H1 (cell line): ENCODE measurements around the gene FCRLA. TPM values are rescaled to one million over a fixed set of nuclear protein-coding genes. Genes with fewer than 3 reads are reported as not detected.
A peak's percentile ranks its signal among the peaks of the same experiment; 100 is the strongest.

Experiments used
- CTCF ChIA-PET: fragments of 300-600 bp; sonication (Branson Sonifier 250); formaldehyde crosslinking; loops from one replicate; lab custom pipeline; 2021; ENCODE audit not compliant: partially characterized antibody; lab: Charles Lee
- POLR2A ChIA-PET: fragments of 300-600 bp; sonication (Branson Sonifier 250); formaldehyde crosslinking; loops from one replicate; lab custom pipeline; 2021; ENCODE audit warnings: inconsistent platforms; ENCODE audit not compliant: partially characterized antibody; lab: Charles Lee
- DNase-seq, 2 experiments: peaks; one replicate each; pipeline versions ENCODE4 v3.0.0 to v3.0.0-alpha.2; 2010 to 2022; ENCODE audit warnings: low spot score in 2 of 2, low read depth in 1 of 2, mixed read lengths in 1 of 2
- FAIRE-seq: peaks from 2 replicates; lab custom pipeline; 2011; peaks lifted over from hg19 to GRCh38; lab: Jason Lieb, UNC
- H2AFZ ChIP-seq: 2 replicates; pipeline ENCODE4 v1.8.1; 2012; ENCODE audit warnings: low read length, inconsistent platforms
- H2AK5ac ChIP-seq: 2 replicates; pipeline ENCODE4 v1.6.1; 2013; ENCODE audit warnings: low read depth, low read length
- H2BK120ac ChIP-seq: replicated peaks from 2 replicates; pipeline ENCODE3; 2013; ENCODE audit warnings: low read depth, low read length, inconsistent platforms
- H2BK12ac ChIP-seq: 2 replicates; pipeline ENCODE4 v1.6.1; 2013; ENCODE audit warnings: low read depth, low read length
- H2BK15ac ChIP-seq: 2 replicates; pipeline ENCODE4 v1.6.1; 2013; ENCODE audit warnings: low read length
- H2BK20ac ChIP-seq: 2 replicates; pipeline ENCODE4 v1.6.1; 2013; ENCODE audit warnings: low read length
- H2BK5ac ChIP-seq: 2 replicates; pipeline ENCODE4 v1.6.1; 2013; ENCODE audit warnings: low read depth, low read length
- H3K14ac ChIP-seq: 2 replicates; pipeline ENCODE4 v1.6.1; 2013; ENCODE audit warnings: inconsistent platforms; ENCODE audit not compliant: insufficient read length
- H3K18ac ChIP-seq: 2 replicates; pipeline ENCODE4 v1.6.1; 2013; ENCODE audit warnings: low read length; ENCODE audit errors: extremely low read depth
- H3K23ac ChIP-seq: 2 replicates; pipeline ENCODE4 v1.6.1; 2013; ENCODE audit warnings: inconsistent platforms; ENCODE audit not compliant: insufficient read length
- H3K23me2 ChIP-seq: 2 replicates; pipeline ENCODE4 v1.6.1; 2013; ENCODE audit warnings: low read depth, low read length
- H3K27ac ChIP-seq: 2 replicates; pipeline ENCODE4 v1.6.1; 2011; ENCODE audit warnings: low read depth, low read length, inconsistent platforms
- H3K27me3 ChIP-seq, 4 experiments: replicated peaks in 1 of 4; 1 replicate in 1 of 4; 2 replicates in 3 of 4; pipeline versions ENCODE4 v1.6.1 to v1.8.1; 2011 to 2013; ENCODE audit warnings: low read length in 3 of 4, mild to moderate bottlenecking in 3 of 4, inconsistent platforms in 2 of 4, mixed read lengths in 2 of 4, moderate library complexity in 1 of 4; ENCODE audit not compliant: control insufficient read depth in 3 of 4, insufficient read depth in 3 of 4; ENCODE audit errors: extremely low read depth in 1 of 4
- H3K36me3 ChIP-seq, 4 experiments: 2 replicates each; pipeline versions ENCODE4 v1.6.1 to v1.8.1; 2011 to 2013; ENCODE audit warnings: mild to moderate bottlenecking in 4 of 4, low read length in 3 of 4, moderate library complexity in 2 of 4, control low read depth in 1 of 4, inconsistent platforms in 1 of 4; ENCODE audit not compliant: insufficient read depth in 4 of 4, control insufficient read depth in 2 of 4
- H3K4ac ChIP-seq: replicated peaks from 2 replicates; pipeline ENCODE3; 2013; ENCODE audit warnings: low read length, low read depth, mixed read lengths, inconsistent platforms; ENCODE audit not compliant: insufficient read length
- H3K4me1 ChIP-seq, 4 experiments: replicated peaks in 1 of 4; 1 replicate in 1 of 4; 2 replicates in 3 of 4; pipeline versions ENCODE4 v1.6.1 to v1.8.1; 2011 to 2013; ENCODE audit warnings: low read length in 3 of 4, inconsistent platforms in 2 of 4, mixed read lengths in 1 of 4; ENCODE audit not compliant: insufficient read depth in 4 of 4, control insufficient read depth in 3 of 4
- H3K4me2 ChIP-seq, 2 experiments: 2 replicates each; pipeline versions ENCODE4 v1.6.1 to v1.8.1; 2011 to 2013; ENCODE audit warnings: low read depth in 2 of 2, low read length in 2 of 2, control low read depth in 1 of 2, inconsistent platforms in 1 of 2, mild to moderate bottlenecking in 1 of 2; ENCODE audit not compliant: insufficient read depth in 1 of 2
- H3K4me3 ChIP-seq, 4 experiments: fragments of 200-600, 300-600 bp in 1 of 4; sonication (generic), shearing (Covaris generic), sonication (Bioruptor Twin) in 1 of 4; 2 replicates each; pipeline versions ENCODE4 v1.5.1 to v1.8.1; 2011 to 2016; ENCODE audit warnings: low read length in 4 of 4, low read depth in 3 of 4, control low read depth in 2 of 4, inconsistent platforms in 2 of 4, mild to moderate bottlenecking in 2 of 4, mixed read lengths in 1 of 4, moderate library complexity in 1 of 4; ENCODE audit not compliant: insufficient read depth in 2 of 4; ENCODE audit errors: extremely low read depth in 1 of 4
- H3K56ac ChIP-seq: replicated peaks from 2 replicates; pipeline ENCODE3; 2013; ENCODE audit warnings: low read depth, mild to moderate bottlenecking, mixed read lengths, low read length, inconsistent platforms; ENCODE audit not compliant: insufficient read length
- H3K79me1 ChIP-seq: 2 replicates; pipeline ENCODE4 v1.6.1; 2013; ENCODE audit warnings: low read depth, low read length, control low read depth
- H3K79me2 ChIP-seq, 2 experiments: 2 replicates each; pipeline versions ENCODE4 v1.6.1 to v1.8.1; 2012 to 2013; ENCODE audit warnings: low read length in 2 of 2, mild to moderate bottlenecking in 2 of 2, inconsistent platforms in 1 of 2; ENCODE audit not compliant: insufficient read depth in 2 of 2, control insufficient read depth in 1 of 2
- H3K9ac ChIP-seq, 4 experiments: replicated peaks in 1 of 4; 1 replicate in 1 of 4; 2 replicates in 3 of 4; pipeline versions ENCODE4 v1.6.1 to v1.8.1; 2011 to 2013; ENCODE audit warnings: low read depth in 3 of 4, low read length in 3 of 4, control low read depth in 2 of 4, mild to moderate bottlenecking in 2 of 4, moderate library complexity in 2 of 4, inconsistent platforms in 1 of 4; ENCODE audit errors: extremely low read depth in 1 of 4
- H3K9me3 ChIP-seq, 2 experiments: 2 replicates each; pipeline versions ENCODE4 v1.6.1 to v1.8.1; 2012 to 2013; ENCODE audit warnings: mild to moderate bottlenecking in 2 of 2, moderate library complexity in 2 of 2, control low read depth in 1 of 2, inconsistent platforms in 1 of 2, low read depth in 1 of 2, low read length in 1 of 2, mixed read lengths in 1 of 2; ENCODE audit not compliant: insufficient read depth in 2 of 2
- H4K20me1 ChIP-seq, 2 experiments: replicated peaks in 1 of 2; 2 replicates each; pipeline versions ENCODE3 to v1.8.1; 2011 to 2013; ENCODE audit warnings: inconsistent platforms in 2 of 2, low read length in 2 of 2, mild to moderate bottlenecking in 1 of 2; ENCODE audit not compliant: insufficient read depth in 2 of 2, control insufficient read depth in 1 of 2
- H4K5ac ChIP-seq: 2 replicates; pipeline ENCODE4 v1.6.1; 2013; ENCODE audit warnings: low read length, low read depth, mixed read lengths, inconsistent platforms; ENCODE audit not compliant: insufficient read length
- H4K8ac ChIP-seq: 2 replicates; pipeline ENCODE4 v1.8.0; 2013; ENCODE audit warnings: mild to moderate bottlenecking, moderate library complexity, low read length, inconsistent platforms; ENCODE audit not compliant: insufficient read depth; ENCODE audit errors: extremely low read depth
- H4K91ac ChIP-seq: replicated peaks from 2 replicates; pipeline ENCODE3; 2013; ENCODE audit warnings: low read length, mixed read lengths, inconsistent platforms; ENCODE audit not compliant: insufficient read length
- GTF2F1 ChIP-seq: IDR thresholded peaks from 2 replicates; pipeline ENCODE4 v1.6.1; 2012; ENCODE audit warnings: low read depth, low read length, improper control_type of control experiment, borderline replicate concordance
- KDM5A ChIP-seq: fragments of 200-600 bp; IDR thresholded peaks from 2 replicates; pipeline ENCODE4 v1.7.1; 2012; ENCODE audit warnings: mild to moderate bottlenecking, low read length, inconsistent platforms, mixed read lengths
- POLR2AphosphoS5 ChIP-seq: IDR thresholded peaks from 2 replicates; pipeline ENCODE4 v1.6.1; 2011; ENCODE audit warnings: low read depth, low read length
- SIX5 ChIP-seq: IDR thresholded peaks from 2 replicates; pipeline ENCODE4 v1.6.1; 2011; ENCODE audit warnings: mild to moderate bottlenecking, low read depth, low read length
- WGBS, 2 experiments: shearing (Covaris generic) in 1 of 2; methylation state at CpG; one replicate each; pipeline versions ENCODE4 v1.1.6 to v1.1.7; 2013 to 2015; ENCODE audit warnings: low lambda C conversion rate in 2 of 2, mixed read lengths in 2 of 2, inconsistent platforms in 1 of 2, low coverage in 1 of 2, missing lambda C conversion rate in 1 of 2; ENCODE audit not compliant: insufficient replicate concordance in 2 of 2, insufficient coverage in 1 of 2, insufficient read length in 1 of 2; ENCODE audit errors: extremely low coverage in 1 of 2, missing lambda C conversion rate in 1 of 2; 5-methylcytosine and 5-hydroxymethylcytosine counted together
- long read RNA-seq, 2 experiments: library from RNA in 1 of 2; library from capped mRNA in 1 of 2; stranded (forward); transcript quantifications; one replicate each; pipeline ENCODE4 v2.0.0, GENCODE V29; 2021; ENCODE audit warnings: inconsistent platforms in 1 of 2
- polyA minus RNA-seq, 3 experiments: library from RNA; depleted of rRNA, polyadenylated mRNA; stranded (reverse); fragments of >200 nt; gene quantifications; 1 replicate in 2 of 3; 2 replicates in 1 of 3; pipeline ENCODE4 v1.2.3, GENCODE V29; 2011
- polyA plus RNA-seq, 7 experiments: library from polyadenylated mRNA; depleted of rRNA in 3 of 7; stranded (reverse) in 5 of 7; unstranded in 2 of 7; fragments of >200 nt in 5 of 7; fragments of 200-250 nt in 2 of 7; gene quantifications; 1 replicate in 5 of 7; 2 replicates in 1 of 7; 4 replicates in 1 of 7; pipeline versions ENCODE4 v1.2.1 to v1.2.3, GENCODE V29; 2011 to 2013; ENCODE audit warnings: missing spikeins in 2 of 7, mixed read lengths in 2 of 7
- total RNA-seq: library from RNA; stranded (reverse); fragmentation: NEBNext Ultra II Directional; extraction: Animal tissue kit (Norgen Biotek cat#: 25700); gene quantifications from 2 replicates; pipeline ENCODE4 v1.2.1, GENCODE V29; 2021

The FCRLA gene, protein sequence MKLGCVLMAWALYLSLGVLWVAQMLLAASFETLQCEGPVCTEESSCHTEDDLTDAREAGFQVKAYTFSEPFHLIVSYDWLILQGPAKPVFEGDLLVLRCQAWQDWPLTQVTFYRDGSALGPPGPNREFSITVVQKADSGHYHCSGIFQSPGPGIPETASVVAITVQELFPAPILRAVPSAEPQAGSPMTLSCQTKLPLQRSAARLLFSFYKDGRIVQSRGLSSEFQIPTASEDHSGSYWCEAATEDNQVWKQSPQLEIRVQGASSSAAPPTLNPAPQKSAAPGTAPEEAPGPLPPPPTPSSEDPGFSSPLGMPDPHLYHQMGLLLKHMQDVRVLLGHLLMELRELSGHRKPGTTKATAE
- not detected in 2 replicates for total RNA-seq
- not detected in 2 replicates for polyA plus RNA-seq (2011; rRNA removed)
- polyA plus RNA-seq (2011; cell fraction: cytosol; rRNA removed), result not detected
- polyA plus RNA-seq (2011; cell fraction: nucleus; rRNA removed), result not detected
- not detected in 4 replicates for polyA plus RNA-seq (2012, experiment 1 of 2)
- not detected for polyA plus RNA-seq (2012, experiment 2 of 2)
- not detected for polyA plus RNA-seq (2013, experiment 1 of 2)
- not detected for polyA plus RNA-seq (2013, experiment 2 of 2)
- polyA minus RNA-seq (2011; rRNA and poly(A)+ RNA removed), result not detected in 2 replicates
- polyA minus RNA-seq (2011; cell fraction: cytosol; rRNA and poly(A)+ RNA removed), result not detected
- polyA minus RNA-seq (2011; cell fraction: nucleus; rRNA and poly(A)+ RNA removed), result not detected
- long read RNA-seq, experiment 1, result 0 reads
- long read RNA-seq, experiment 2, result 0 reads

GRCh38 chr1:161706482-161707347, at the start of gene FCRLA:
FCRLA (plus strand) TSS chr1:161707229; CDS start chr1:161707265, 36 bp downstream.
- ChIA-PET CTCF (interaction anchor here (0.9 kb wide), 1 partner anchor 17 kb away, joined by 3 read pairs; no protein-coding TSS in a partner anchor), POLR2A (interaction anchor here (1.7 kb wide), 1 partner anchor 20 kb away, joined by 7 read pairs; no protein-coding TSS in a partner anchor)
- H3K79me1 ChIP-seq, result no peaks in the 10 kb centered on the region
- no peak within 1 kb of the TSS for H3K4me2 ChIP-seq
- H2AFZ ChIP-seq, result no peak within 1 kb of the TSS
- no peak within 1 kb of the TSS for H2BK20ac ChIP-seq
- H3K79me2 ChIP-seq, result no peaks in the 10 kb centered on the region
- no peak within 1 kb of the TSS for H3K4me3 ChIP-seq
- H2BK5ac ChIP-seq, result no peak within 1 kb of the TSS
- DNase-seq, result no peak
- no peak within 1 kb of the TSS for H4K8ac ChIP-seq
- H3K23me2 ChIP-seq, result no peaks in the 10 kb centered on the region
- H3K23ac ChIP-seq, result no peak within 1 kb of the TSS
- H3K14ac ChIP-seq, result no peak within 1 kb of the TSS
- H3K27me3 ChIP-seq, result peaks cover 0 to 2% (median 0%) of the 10 kb centered on the region in 4 experiments; a peak in 1 of 7 replicates
- no peaks in the 10 kb centered on the region for H3K36me3 ChIP-seq
- H2BK120ac ChIP-seq, result no peak within 1 kb of the TSS
- no peak within 1 kb of the TSS for H3K9ac ChIP-seq
- H3K18ac ChIP-seq, result no peak within 1 kb of the TSS
- H3K4me1 ChIP-seq, result no peaks in the 10 kb centered on the region
- H2BK15ac ChIP-seq, result no peak within 1 kb of the TSS
- no peak within 1 kb of the TSS for H2AK5ac ChIP-seq
- H3K56ac ChIP-seq, result peak within 1 kb of the TSS; percentile 14
- no peaks in the 10 kb centered on the region for H4K20me1 ChIP-seq
- H4K5ac ChIP-seq, result no peak within 1 kb of the TSS
- no peak within 1 kb of the TSS for H4K91ac ChIP-seq
- H2BK12ac ChIP-seq, result no peak within 1 kb of the TSS
- no peaks in the 10 kb centered on the region for H3K9me3 ChIP-seq
- WGBS, 2 experiments, result 62% methylated on average over 4 of the region's 4 CpGs; no CpG with 5 or more reads in 1 of the 2 experiments
- FAIRE-seq, result no peak
- no peak within 1 kb of the TSS for H3K4ac ChIP-seq
- H3K27ac ChIP-seq, result no peak within 1 kb of the TSS
- TF ChIP-seq POLR2AphosphoS5 (no peak), KDM5A (no peak), GTF2F1 (no peak), SIX5 (no peak)
